Upper lobe of left lung (tissue), 6 donors: ENCODE data around the gene KCNJ1. TPM values are rescaled to one million over a fixed set of nuclear protein-coding genes. Genes with fewer than 3 reads are reported as not detected.

Experiments used
- ATAC-seq, 2 donors: fragments of 200-7000 bp; cut with Tn5 transposase; one replicate each; pipeline ENCODE4 v1.9.1; 2022; ENCODE audit warnings: mild to moderate bottlenecking in 2 of 2, moderate library complexity in 2 of 2; ENCODE audit not compliant: low FRiP score in 2 of 2
- DNase-seq, 2 donors: peaks; one replicate each; pipeline ENCODE4 v3.0.0-alpha.2; 2019 to 2020
- H3K27ac ChIP-seq, 4 donors: fragments of 200-600 bp; sonication (generic); one replicate each; pipeline ENCODE4 v1.5.1; 2016 to 2019
- H3K27me3 ChIP-seq, 4 donors: fragments of 200-600 bp; sonication (generic); one replicate each; pipeline ENCODE4 v1.5.1; 2017 to 2019
- H3K36me3 ChIP-seq, 4 donors: fragments of 200-600 bp; sonication (generic); one replicate each; pipeline ENCODE4 v1.5.1; 2016 to 2019
- H3K4me1 ChIP-seq, 4 donors: fragments of 200-600 bp; sonication (generic); one replicate each; pipeline ENCODE4 v1.5.1; 2018 to 2019
- H3K4me3 ChIP-seq, 4 donors: fragments of 200-600 bp; sonication (generic); one replicate each; pipeline ENCODE4 v1.5.1; 2017 to 2019; ENCODE audit warnings: mild to moderate bottlenecking in 2 of 4, moderate library complexity in 1 of 4
- H3K9me3 ChIP-seq, 4 donors: fragments of 200-600 bp; sonication (generic); one replicate each; pipeline ENCODE4 v1.5.1; 2018 to 2019
- EP300 ChIP-seq, 4 donors: sonication (generic); formaldehyde crosslinking; IDR thresholded peaks; one replicate each; pipeline ENCODE4 v1.5.1; 2017; ENCODE audit warnings: antibody characterized with exemption in 4 of 4, control low read depth in 2 of 4
- POLR2A ChIP-seq, 4 donors: fragments of 450-650 bp; IDR thresholded peaks; one replicate each; pipeline ENCODE4 v1.5.1; 2016 to 2017; ENCODE audit warnings: antibody characterized with exemption in 4 of 4, mild to moderate bottlenecking in 2 of 4
- POLR2AphosphoS5 ChIP-seq, 2 donors: sonication (generic); formaldehyde crosslinking; IDR thresholded peaks; one replicate each; pipeline ENCODE4 v1.5.1; 2017; ENCODE audit warnings: antibody characterized with exemption in 2 of 2
- WGBS, 2 donors: methylation state at CpG; one replicate each; pipeline ENCODE4 v1.1.5; 2017 to 2018; 5-methylcytosine and 5-hydroxymethylcytosine counted together
- total RNA-seq, 6 donors: library from RNA; depleted of rRNA in 4 of 6; stranded (reverse); fragments of >200 nt in 4 of 6; gene quantifications; one replicate each; pipeline versions ENCODE4 v1.1.0 to v1.2.1, GENCODE V29; 2016 to 2021
- TF ChIP-seq, protein P1 (sequence below), 6 experiments: fragments of 450-650 bp in 4 of 6; fragments of 200-600 bp in 2 of 6; sonication (generic) in 2 of 6; IDR thresholded peaks; one replicate each; pipeline ENCODE4 v1.5.1; 2016 to 2019; ENCODE audit warnings: antibody characterized with exemption in 6 of 6
- donor health status: DM: no; HTN: no; CAD: no; lungs with moderate emphysema.
- donor health status: DM: no; HTN: yes; CAD: no; lungs with severe emphysema.

KCNJ1 gene
- total RNA-seq, 6 donors from 2014 or later, result 0.15 to 0.59 (median 0.20) TPM; not detected in 3

DNA sequence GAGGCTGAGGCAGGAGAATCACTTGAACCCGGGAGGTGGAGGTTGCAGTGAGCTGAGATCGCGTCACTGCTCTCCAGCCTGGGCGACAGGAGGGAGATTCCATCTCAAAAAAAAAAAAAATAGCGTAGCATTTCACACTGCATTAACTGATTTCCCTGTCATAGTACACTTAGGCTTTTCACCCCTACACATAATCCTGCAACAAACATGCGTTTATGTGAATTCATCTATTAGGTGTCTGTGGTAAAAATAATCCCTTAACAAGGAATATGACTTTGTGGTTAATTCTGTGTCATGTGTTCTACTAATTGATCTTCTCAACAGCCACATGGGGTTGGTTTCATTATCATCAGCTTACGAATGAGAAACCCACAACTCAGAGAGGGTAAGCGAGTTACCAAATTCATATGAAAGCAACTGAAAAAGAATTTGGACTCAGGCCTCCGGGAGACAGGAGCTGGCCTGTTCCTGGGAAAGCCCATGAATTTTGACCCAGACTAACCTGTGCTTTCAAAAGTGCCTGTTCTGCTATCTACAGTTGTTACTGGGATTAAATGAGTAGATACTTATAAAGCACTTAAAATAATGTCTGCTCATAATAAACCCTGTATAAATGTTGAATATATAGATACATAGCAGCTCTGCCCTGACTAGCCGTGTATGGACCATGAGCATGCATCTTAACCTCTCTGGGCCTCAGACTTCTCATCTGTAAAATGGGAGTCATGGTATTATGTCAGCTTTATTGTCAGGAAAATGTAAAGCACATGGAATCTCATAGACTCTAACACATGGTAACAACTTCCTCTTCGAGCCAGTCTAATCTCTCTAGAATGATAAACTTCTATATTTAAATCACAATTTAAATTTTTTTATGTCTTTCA is 36.6 kb downstream of the KCNJ1 start:
- H3K27ac ChIP-seq, result peak overlapping the region in 3 of 4 donors; percentile 15 to 42 (median 26)
- no peaks in the 10 kb centered on the region for H3K36me3 ChIP-seq
- peak in 1 of 2 donors; percentile 31 for ATAC-seq
- no peak for DNase-seq
- peaks cover 10 to 19% (median 12%) of the 10 kb centered on the region in 4 donors for H3K4me1 ChIP-seq
- WGBS, 2 donors, result 78 to 79% methylated on average over 11 of the region's 11 CpGs
- H3K9me3 ChIP-seq, result no peaks in the 10 kb centered on the region
- peak overlapping the region in 3 of 4 donors; percentile 10 to 38 (median 24) for H3K4me3 ChIP-seq
- H3K27me3 ChIP-seq, result no peaks in the 10 kb centered on the region
- TF ChIP-seq EP300 (IDR thresholded peaks at IDR 0.05), result no peak
- no peak for TF ChIP-seq POLR2A (IDR thresholded peaks at IDR 0.05)
- TF ChIP-seq POLR2AphosphoS5 (IDR thresholded peaks at IDR 0.05), result no peak
- TF ChIP-seq, protein P1, sequence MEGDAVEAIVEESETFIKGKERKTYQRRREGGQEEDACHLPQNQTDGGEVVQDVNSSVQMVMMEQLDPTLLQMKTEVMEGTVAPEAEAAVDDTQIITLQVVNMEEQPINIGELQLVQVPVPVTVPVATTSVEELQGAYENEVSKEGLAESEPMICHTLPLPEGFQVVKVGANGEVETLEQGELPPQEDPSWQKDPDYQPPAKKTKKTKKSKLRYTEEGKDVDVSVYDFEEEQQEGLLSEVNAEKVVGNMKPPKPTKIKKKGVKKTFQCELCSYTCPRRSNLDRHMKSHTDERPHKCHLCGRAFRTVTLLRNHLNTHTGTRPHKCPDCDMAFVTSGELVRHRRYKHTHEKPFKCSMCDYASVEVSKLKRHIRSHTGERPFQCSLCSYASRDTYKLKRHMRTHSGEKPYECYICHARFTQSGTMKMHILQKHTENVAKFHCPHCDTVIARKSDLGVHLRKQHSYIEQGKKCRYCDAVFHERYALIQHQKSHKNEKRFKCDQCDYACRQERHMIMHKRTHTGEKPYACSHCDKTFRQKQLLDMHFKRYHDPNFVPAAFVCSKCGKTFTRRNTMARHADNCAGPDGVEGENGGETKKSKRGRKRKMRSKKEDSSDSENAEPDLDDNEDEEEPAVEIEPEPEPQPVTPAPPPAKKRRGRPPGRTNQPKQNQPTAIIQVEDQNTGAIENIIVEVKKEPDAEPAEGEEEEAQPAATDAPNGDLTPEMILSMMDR (IDR thresholded peaks at IDR 0.05), result no peak

DNA sequence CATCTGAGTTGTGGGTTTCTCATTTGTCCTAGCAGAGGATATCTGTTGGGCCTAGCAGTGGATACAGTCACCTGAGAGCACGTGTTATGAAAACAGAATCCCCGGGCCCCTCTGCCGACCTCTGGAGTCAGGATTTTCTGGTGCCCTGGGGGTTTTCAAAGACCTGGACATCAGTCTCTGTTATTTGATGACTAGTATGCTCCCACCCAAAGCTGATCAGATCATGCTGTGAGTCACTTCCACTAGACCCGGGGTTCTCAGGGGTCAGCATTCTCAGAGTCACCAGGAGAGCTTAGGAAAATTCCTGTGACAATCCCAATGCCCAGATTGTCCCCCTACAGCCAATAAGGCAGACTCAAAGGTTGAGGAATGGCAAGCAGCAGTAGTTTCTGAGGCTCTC is 38.7 kb downstream of the KCNJ1 start:
- Histone ChIP-seq H3K4me3 (no peak overlapping the region), H3K9me3 (no peaks in the 10 kb centered on the region), H3K4me1 (peaks cover 6 to 20% (median 10%) of the 10 kb centered on the region in 4 donors), H3K27me3 (no peaks in the 10 kb centered on the region), H3K27ac (peak overlapping the region in 1 of 4 donors; percentile 58), H3K36me3 (no peaks in the 10 kb centered on the region)
- no peak for ATAC-seq
- no peak for DNase-seq
- TF ChIP-seq POLR2A (IDR thresholded peaks at IDR 0.05) (no peak), POLR2AphosphoS5 (IDR thresholded peaks at IDR 0.05) (no peak), EP300 (IDR thresholded peaks at IDR 0.05) (no peak)
- TF ChIP-seq, protein P1 (IDR thresholded peaks at IDR 0.05), result no peak
- 79 to 86% methylated on average over 3 to 4 of the region's 4 CpGs for WGBS, 2 donors

DNA sequence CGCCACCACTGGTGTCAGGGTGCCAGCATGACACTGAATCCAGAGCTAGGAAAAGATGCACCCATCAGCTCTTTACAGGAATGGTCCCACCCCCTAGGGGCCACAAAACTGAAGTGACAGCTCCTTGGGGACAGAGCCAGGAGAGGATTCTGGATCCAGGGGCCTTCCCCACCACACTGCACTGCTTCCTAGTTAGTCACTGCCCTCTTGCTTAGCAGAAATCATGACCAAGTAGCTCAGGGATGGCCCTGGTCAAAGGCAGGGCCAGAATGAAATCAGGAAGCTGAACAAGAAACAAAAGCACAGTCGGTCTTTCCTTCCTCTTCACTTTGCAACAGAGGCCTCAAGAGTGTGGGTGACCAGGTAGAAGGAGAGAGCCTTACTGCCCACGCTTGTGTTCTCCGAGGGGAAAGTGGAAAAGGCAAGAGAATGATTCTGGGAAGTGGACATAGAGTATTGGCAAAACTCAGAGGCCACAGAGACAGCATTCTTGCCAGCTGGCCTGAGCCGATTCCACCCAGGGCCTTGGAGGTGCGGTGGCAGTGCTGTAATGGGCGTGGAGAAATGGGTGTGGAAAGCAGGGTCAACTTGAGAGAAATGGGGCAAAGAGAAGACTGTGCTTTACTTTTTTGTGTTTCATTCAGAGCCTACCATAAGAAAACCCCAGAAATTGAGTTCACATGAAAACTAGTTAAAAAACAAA is 39.8 kb downstream of the KCNJ1 start:
- DNase-seq (no peak), ATAC-seq (no peak)
- Histone ChIP-seq H3K9me3 (no peaks in the 10 kb centered on the region), H3K4me1 (peaks cover 6 to 20% (median 10%) of the 10 kb centered on the region in 4 donors), H3K27me3 (no peaks in the 10 kb centered on the region), H3K36me3 (no peaks in the 10 kb centered on the region), H3K4me3 (no peak overlapping the region), H3K27ac (peak overlapping the region in 2 of 4 donors; percentile 14 to 58)
- 68 to 73% methylated on average over 7 of the region's 7 CpGs for WGBS, 2 donors
- peak in 1 of 2 donors; percentile 24 for TF ChIP-seq POLR2AphosphoS5 (IDR thresholded peaks at IDR 0.05)
- TF ChIP-seq, protein P1 (IDR thresholded peaks at IDR 0.05), result no peak

- no peak for ATAC-seq
- 89 to 90% methylated on average over 19 to 20 of the region's 20 CpGs for WGBS, 2 donors
- H3K27ac ChIP-seq, result no peak overlapping the region
Observed at GRCh38 chr11:128825050-128825784, 41.9 kb downstream of the KCNJ1 start.

More at GRCh38 chr11:128825050-128825784, 41.9 kb downstream of the KCNJ1 start:
- Histone ChIP-seq H3K4me1 (peaks cover 4 to 11% (median 6%) of the 10 kb centered on the region in 4 donors), H3K27me3 (no peaks in the 10 kb centered on the region), H3K36me3 (no peaks in the 10 kb centered on the region), H3K4me3 (no peak overlapping the region), H3K9me3 (no peaks in the 10 kb centered on the region)
- DNase-seq, result peak in 1 of 2 donors; percentile 62
- TF ChIP-seq EP300 (IDR thresholded peaks at IDR 0.05), result no peak
- no peak for TF ChIP-seq POLR2A (IDR thresholded peaks at IDR 0.05)
- TF ChIP-seq, protein P1 (IDR thresholded peaks at IDR 0.05), result no peak
- no peak for TF ChIP-seq POLR2AphosphoS5 (IDR thresholded peaks at IDR 0.05)
